Erythroblast (primary cell): ENCODE measurements around the gene ARSA.

Source experiments
- DNase-seq, 2 experiments: peaks; one replicate each; lab custom pipeline; 2025; lab: John Stamatoyannopoulos, UW
- GATA1 ChIP-seq: IDR thresholded peaks from 2 replicates; pipeline ENCODE4 v1.6.1; 2011; ENCODE audit warnings: low read depth, mild to moderate bottlenecking, control low read depth, low read length, moderate library complexity
- POLR2A ChIP-seq: IDR thresholded peaks from 2 replicates; pipeline ENCODE4 v1.6.1; 2011; ENCODE audit warnings: mild to moderate bottlenecking, low read length

Gene ARSA

GRCh38 chr22:50597097-50597496 is 30.9 kb downstream of the ARSA start:
- no peak for DNase-seq
- TF ChIP-seq POLR2A = no peak
- no peak for TF ChIP-seq GATA1

DNA sequence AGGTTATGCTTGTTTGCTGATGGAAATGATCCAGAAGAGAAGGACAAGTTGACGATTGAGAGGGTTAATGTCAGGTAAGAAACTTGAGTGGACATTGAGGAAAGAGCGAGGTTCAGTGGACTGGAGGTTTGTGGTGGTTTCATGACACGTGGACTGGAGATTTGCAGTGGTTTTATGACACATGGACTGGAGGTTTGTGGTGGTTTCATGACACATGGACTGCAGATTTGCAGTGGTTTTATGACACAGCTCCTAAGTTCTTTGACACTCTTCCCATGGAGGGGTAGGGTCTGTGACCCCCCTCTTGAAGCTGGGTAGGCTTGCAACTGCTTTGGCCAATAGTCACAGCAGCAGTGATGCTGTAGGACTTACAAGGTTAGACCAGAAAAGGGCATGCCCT is 32.8 kb downstream of the ARSA start:
- TF ChIP-seq POLR2A (no peak), GATA1 (no peak)
- no peak for DNase-seq

GRCh38 chr22:50587407-50587806 is 40.5 kb downstream of the ARSA start:
- TF ChIP-seq POLR2A (no peak), GATA1 (no peak)

DNA sequence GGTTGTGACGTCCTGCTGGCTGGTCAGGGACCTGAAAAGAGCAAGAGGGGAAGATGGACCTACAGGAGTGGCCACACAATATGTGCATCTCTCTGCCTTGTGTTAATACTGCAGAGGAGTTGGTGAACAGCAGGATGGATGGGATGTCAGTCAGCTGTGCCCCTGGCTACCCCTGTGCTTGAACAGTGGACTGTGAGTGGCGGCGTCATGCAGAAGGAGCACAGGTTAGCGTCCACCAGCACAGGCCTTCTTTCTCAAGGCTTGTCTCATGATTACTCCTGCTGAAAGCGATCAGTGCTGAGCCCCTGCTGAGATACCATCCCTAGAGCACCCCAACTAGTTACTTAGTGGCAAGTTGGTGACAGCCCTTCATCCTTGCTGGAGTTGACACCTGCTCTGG is 41.5 kb downstream of the ARSA start:
- DNase-seq = no peak
- TF ChIP-seq GATA1 (no peak), POLR2A (no peak)

More at GRCh38 chr22:50587407-50587806, 40.5 kb downstream of the ARSA start:
- DNase-seq = no peak

GRCh38 chr22:50585781-50586180 is 42.2 kb downstream of the ARSA start:
- DNase-seq = no peak
- TF ChIP-seq GATA1 (no peak), POLR2A (no peak)

DNA sequence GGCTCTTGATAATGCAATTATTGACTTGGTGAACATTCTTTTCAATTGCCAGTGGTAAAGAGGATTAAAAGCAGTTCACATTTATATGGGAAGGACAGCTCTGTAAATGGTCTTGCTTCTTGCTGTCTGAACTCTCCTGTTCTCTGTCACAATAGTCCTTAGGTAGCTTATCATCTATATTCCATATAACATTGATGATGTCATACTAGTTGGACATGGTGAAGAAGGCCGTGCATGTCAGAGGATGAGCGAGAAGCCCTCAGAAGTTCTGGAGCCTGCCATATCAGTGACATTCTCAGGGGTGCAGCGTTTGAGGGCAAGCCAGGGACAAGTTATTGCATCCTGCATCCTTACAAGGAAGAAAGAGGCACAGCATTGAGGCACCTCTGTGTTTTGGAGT is 42.7 kb downstream of the ARSA start:
- TF ChIP-seq POLR2A (no peak), GATA1 (no peak)
- DNase-seq = no peak

DNA sequence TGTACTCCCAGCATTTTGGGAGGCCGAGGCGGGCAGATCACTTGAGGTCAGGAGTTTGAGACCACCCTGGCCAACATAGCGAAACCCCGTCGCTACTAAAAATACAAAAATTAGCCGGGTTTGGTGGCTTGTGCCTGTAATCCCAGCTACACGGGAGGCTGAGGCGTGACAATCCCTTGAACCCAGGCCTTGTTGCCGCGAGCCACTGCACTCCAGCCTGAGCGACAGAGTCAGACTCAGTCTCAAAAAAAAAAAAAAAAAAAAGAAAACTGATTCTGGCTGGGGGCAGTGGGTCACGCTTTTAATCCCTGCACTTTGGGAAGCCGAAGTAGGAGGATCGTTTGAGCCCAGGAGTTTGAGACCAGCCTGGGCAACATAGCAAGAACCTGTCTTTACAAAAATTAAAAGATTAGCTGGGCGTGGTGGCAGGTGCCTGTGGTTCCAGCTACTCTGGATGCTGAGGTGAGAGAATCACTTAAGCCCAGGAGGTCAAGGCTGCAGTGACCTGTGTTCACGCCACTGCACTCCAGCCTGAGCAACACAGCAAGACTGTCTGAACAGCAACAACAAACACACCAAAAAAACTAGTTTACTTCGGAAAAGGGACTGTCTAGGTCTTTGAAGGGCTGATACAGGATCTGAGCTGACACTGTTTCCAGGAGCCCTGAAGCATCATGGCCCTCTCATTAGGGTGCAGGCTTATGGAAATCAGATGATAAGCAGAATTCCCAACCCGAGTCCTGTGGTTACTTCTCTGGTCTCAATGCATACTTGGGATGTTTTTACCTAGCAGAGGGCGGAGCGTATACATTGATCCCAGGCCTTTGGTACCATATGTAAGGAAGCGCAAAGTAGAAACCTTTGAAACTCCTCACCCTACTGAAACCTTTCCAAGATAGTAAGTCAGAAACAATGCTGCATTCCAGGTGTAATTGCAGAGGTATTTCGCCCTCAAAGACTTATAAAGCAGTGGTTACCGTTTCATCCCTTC is 43.6 kb downstream of the ARSA start:
- TF ChIP-seq POLR2A (no peak), GATA1 (no peak)

GRCh38 chr22:50583294-50583861 is 44.6 kb downstream of the ARSA start:
- TF ChIP-seq POLR2A (peak; percentile 5), GATA1 (no peak)
- DNase-seq = no peak

More for the DNA sequence above, 43.6 kb downstream of the ARSA start:
- no peak for DNase-seq

DNA sequence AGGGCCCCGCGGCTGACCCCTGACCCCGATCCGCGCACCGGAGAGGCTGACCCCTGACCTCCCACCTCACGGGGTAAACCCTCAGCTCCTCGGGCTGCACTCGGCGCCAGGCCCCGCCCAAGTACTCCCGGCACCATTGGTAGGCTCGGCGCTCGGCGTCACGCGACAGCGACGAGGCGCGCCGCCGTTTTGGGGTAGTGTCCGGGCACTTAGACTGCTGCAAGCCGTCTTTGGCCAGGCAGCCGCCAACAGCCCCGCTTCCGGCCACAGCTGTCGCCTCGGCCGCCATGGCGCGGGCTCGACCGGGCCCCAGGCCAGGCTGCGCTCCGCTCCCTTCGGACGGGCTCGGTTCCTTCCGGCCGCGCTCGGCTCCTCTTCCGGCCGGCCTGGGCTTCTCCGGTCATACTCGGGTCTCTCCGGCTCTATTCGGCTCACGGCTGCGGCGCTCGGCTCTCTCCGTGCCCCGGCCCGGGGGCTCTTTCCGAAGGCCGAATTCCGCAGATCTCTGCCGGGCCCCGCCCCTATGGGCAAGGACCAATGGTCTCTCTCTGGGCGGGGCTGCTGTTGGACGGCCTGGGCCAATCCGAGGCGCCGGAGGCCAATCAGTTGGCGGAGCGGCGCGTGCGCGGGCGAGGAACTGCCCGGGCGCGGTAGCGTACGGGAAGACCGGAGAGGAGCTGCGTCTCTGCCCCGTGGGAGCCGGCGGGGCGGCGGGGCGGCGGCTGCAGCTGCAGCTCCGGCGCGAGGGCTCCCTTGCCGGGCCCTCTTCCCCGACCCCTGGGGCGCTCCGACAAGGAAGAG is 45.3 kb downstream of the ARSA start, which contains the start of gene CHKB:
Gene CHKB, minus strand, starts transcription at position 357 of the 801 bp plus-strand sequence. Its CDS starts 68 bp downstream, at position 289.
- TF ChIP-seq POLR2A (peak; percentile 80), GATA1 (no peak)
- DNase-seq = peak; percentile 97 to 98

GRCh38 chr22:50581950-50582492 is 45.9 kb downstream of the ARSA start:
- DNase-seq = peak in 1 of 2 experiments; percentile 65
- no peak for TF ChIP-seq POLR2A
- no peak for TF ChIP-seq GATA1

- DNase-seq = no peak
- TF ChIP-seq POLR2A (no peak), GATA1 (no peak)
Measured at GRCh38 chr22:50581031-50581949, 46.7 kb downstream of the ARSA start.

GRCh38 chr22:50579752-50580151 is 48.2 kb downstream of the ARSA start:
- DNase-seq = no peak
- no peak for TF ChIP-seq POLR2A
- TF ChIP-seq GATA1 = no peak
